K562 (cell line): ENCODE data around the gene KCNF1. TPM values are rescaled to one million over a fixed set of nuclear protein-coding genes. Genes with fewer than 3 reads are reported as not detected.

Experiments used
- ATAC-seq: fragments of 200-7000 bp; cut with Tn5 transposase; 3 replicates; pipeline ENCODE4 v1.9.1; 2020; ENCODE audit warnings: moderate library complexity
- BruUV-seq: library from RNA; stranded (reverse); fragments of 400-500 nt; replicated peaks from 2 replicates; lab custom pipeline; 2021; lab: Mats Ljungman, UMichigan
- CTCF ChIA-PET: fragments of 300-600 bp; formaldehyde crosslinking; extraction: SDS; loops from one replicate; lab custom pipeline; 2021; ENCODE audit warnings: low intra/inter-chr PET ratio; lab: Yijun Ruan, JAX
- POLR2A ChIA-PET: fragments of 300-600, 350-650 bp; sonication (Branson Sonifier 250); formaldehyde crosslinking; extraction: SDS; loops from one replicate; lab custom pipeline; 2021; ENCODE audit warnings: antibody characterized with exemption, inconsistent platforms; lab: Yijun Ruan, JAX
- DNase-seq, 4 experiments: peaks; one replicate each; pipeline versions ENCODE4 v3.0.0 to v3.0.0-alpha.2; 2011 to 2018; ENCODE audit warnings: low spot score in 3 of 4, mixed read lengths in 3 of 4; ENCODE audit errors: extremely low read depth in 1 of 4
- FAIRE-seq: peaks from 2 replicates; lab custom pipeline; 2011; peaks lifted over from hg19 to GRCh38; lab: Jason Lieb, UNC
- H2AFZ ChIP-seq: 2 replicates; pipeline ENCODE4 v1.6.0; 2011; ENCODE audit warnings: low read depth, low read length, control low read depth, inconsistent platforms
- H3K27ac ChIP-seq: fragments of 200-600 bp; 3 replicates; pipeline ENCODE4 v1.8.0; 2011; ENCODE audit warnings: low read depth, mild to moderate bottlenecking, control low read depth, inconsistent platforms, low read length, moderate library complexity, mixed read lengths; ENCODE audit errors: extremely low read depth
- H3K27me3 ChIP-seq, 2 experiments: fragments of 300-600 bp in 1 of 2; 2 replicates in 1 of 2; 3 replicates in 1 of 2; pipeline versions ENCODE4 v1.6.0 to v1.8.0; 2011; ENCODE audit warnings: inconsistent platforms in 2 of 2, low read length in 2 of 2, mild to moderate bottlenecking in 1 of 2, mixed read lengths in 1 of 2, moderate library complexity in 1 of 2; ENCODE audit not compliant: control insufficient read depth in 2 of 2, insufficient read depth in 2 of 2
- H3K36me3 ChIP-seq: fragments of 300-600 bp; 3 replicates; pipeline ENCODE4 v1.8.0; 2011; ENCODE audit warnings: mild to moderate bottlenecking, low read length, inconsistent platforms; ENCODE audit not compliant: control insufficient read depth, insufficient read depth
- H3K4me1 ChIP-seq, 2 experiments: fragments of 200-600 bp in 1 of 2; replicated peaks in 1 of 2; 2 replicates in 1 of 2; 3 replicates in 1 of 2; pipeline versions ENCODE4 v1.5.1 to v1.8.0; 2011; ENCODE audit warnings: inconsistent platforms in 2 of 2, low read length in 2 of 2, mild to moderate bottlenecking in 1 of 2, mixed read lengths in 1 of 2, moderate library complexity in 1 of 2; ENCODE audit not compliant: control insufficient read depth in 2 of 2, insufficient read depth in 2 of 2
- H3K4me2 ChIP-seq: 2 replicates; pipeline ENCODE4 v1.6.1; 2011; ENCODE audit warnings: low read length, control low read depth, inconsistent platforms, mixed read lengths; ENCODE audit not compliant: insufficient read depth
- H3K4me3 ChIP-seq: fragments of 200-600 bp; sonication (generic), shearing (Covaris generic); 2 replicates; pipeline ENCODE4 v1.5.1; 2016; ENCODE audit warnings: control low read depth, inconsistent platforms
- H3K79me2 ChIP-seq: fragments of 200-600 bp; 3 replicates; pipeline ENCODE4 v1.8.0; 2011; ENCODE audit warnings: low read length, inconsistent platforms; ENCODE audit not compliant: control insufficient read depth, insufficient read depth
- H3K9ac ChIP-seq, 2 experiments: 2 replicates each; pipeline versions ENCODE4 v1.6.0 to v1.6.1; 2011; ENCODE audit warnings: low read depth in 2 of 2, low read length in 2 of 2, control low read depth in 1 of 2, inconsistent platforms in 1 of 2, mild to moderate bottlenecking in 1 of 2, mixed read lengths in 1 of 2; ENCODE audit not compliant: insufficient read depth in 1 of 2
- H3K9me1 ChIP-seq: one replicate; pipeline ENCODE4 v1.6.0; 2011; ENCODE audit warnings: inconsistent platforms, mild to moderate bottlenecking, low read length, moderate library complexity; ENCODE audit not compliant: control insufficient read depth, insufficient read depth
- H3K9me3 ChIP-seq: replicated peaks from 2 replicates; pipeline ENCODE4 v1.5.1; 2011; ENCODE audit warnings: low read depth, low read length, inconsistent platforms; ENCODE audit not compliant: control insufficient read depth, insufficient read depth
- H4K20me1 ChIP-seq: replicated peaks from 2 replicates; pipeline ENCODE4 v1.6.1; 2011; ENCODE audit warnings: low read length, inconsistent platforms, mixed read lengths; ENCODE audit not compliant: control insufficient read depth, insufficient read depth
- CBX5 ChIP-seq: IDR thresholded peaks from 2 replicates; pipeline ENCODE4 v1.6.1; 2014; ENCODE audit warnings: low read depth, borderline replicate concordance
- E2F4 ChIP-seq: sonication (generic); formaldehyde crosslinking; IDR thresholded peaks from 2 replicates; pipeline ENCODE4 v1.8.0; 2022; ENCODE audit warnings: mild to moderate bottlenecking, low read depth, missing genetic modification reagents
- LEF1 ChIP-seq: fragments of 450-650 bp; IDR thresholded peaks from 2 replicates; pipeline ENCODE4 v1.6.1; 2016; ENCODE audit warnings: mild to moderate bottlenecking
- MBD2 ChIP-seq: sonication (generic); IDR thresholded peaks from 2 replicates; pipeline ENCODE4 v1.6.1; 2016; ENCODE audit warnings: low read depth, borderline replicate concordance
- NBN ChIP-seq: fragments of 450-650 bp; IDR thresholded peaks from 2 replicates; pipeline ENCODE4 v1.6.1; 2016; ENCODE audit warnings: low read depth, mild to moderate bottlenecking
- SAFB ChIP-seq: fragments of 200-400 bp; formaldehyde crosslinking; IDR thresholded peaks from 2 replicates; pipeline ENCODE4 v1.6.1; 2017; ENCODE audit warnings: low read depth, low read length, borderline replicate concordance
- ZNF197 ChIP-seq: fragments of 200-800 bp; sonication (Bioruptor generic); IDR thresholded peaks from 2 replicates; pipeline ENCODE4 v1.6.1; 2016; ENCODE audit warnings: low read depth, missing genetic modification characterization, missing compliant biosample characterization
- WGBS: fragments of 100-300 bp; shearing (Covaris generic); methylation state at CpG from one replicate; pipeline ENCODE4 v1.1.6; 2016; ENCODE audit warnings: low coverage, mixed read lengths; ENCODE audit not compliant: insufficient coverage; ENCODE audit errors: missing lambda C conversion rate; 5-methylcytosine and 5-hydroxymethylcytosine counted together
- in situ Hi-C: fragments of 300-500 bp; cut with MboI; formaldehyde crosslinking; loops from 4 replicates; pipeline ENCODE4 v1.15.0; 2018; ENCODE audit warnings: inconsistent platforms, mixed read lengths
- intact Hi-C: fragments of 100-400 bp; cut with micrococcal nuclease; formaldehyde crosslinking; loops from 2 replicates; pipeline ENCODE4 v1.14.2; 2022
- polyA plus RNA-seq, 8 experiments: library from polyadenylated mRNA; depleted of rRNA in 4 of 8; stranded (reverse) in 5 of 8; unstranded in 3 of 8; fragments of >200 nt; fragmentation: Nextera tagmentation in 2 of 8; fragmentation: Illumina TruSeq in 1 of 8; extraction: Ambion mirVana in 2 of 8; extraction: Trizol in 1 of 8; gene quantifications; 2 replicates each; pipeline versions ENCODE4 v1.2.1 to v1.2.3, GENCODE V29; 2011 to 2014; ENCODE audit warnings: inconsistent platforms in 1 of 8, missing spikeins in 1 of 8
- total RNA-seq, 7 experiments: library from RNA; depleted of rRNA in 6 of 7; stranded (reverse); fragments of >200 nt in 6 of 7; fragmentation: Illumina TruSeq in 2 of 7; extraction: Trizol in 2 of 7; gene quantifications; 2 replicates each; pipeline versions ENCODE4 v1.2.1 to v1.2.3, GENCODE V29; 2011 to 2021; ENCODE audit warnings: low replicate concordance in 1 of 7
- TF ChIP-seq, protein P1 (sequence below): fragments of 450-650 bp; IDR thresholded peaks from 2 replicates; pipeline ENCODE4 v1.7.0; 2016; ENCODE audit warnings: borderline replicate concordance

KCNF1 gene
- total and polyA plus RNA-seq, 9 of the 15 experiments (the other 6 are each of a cell fraction or from before 2014, with no cell fraction given), result not detected

- no peaks in the 10 kb centered on the region for H3K79me2 ChIP-seq
- peaks cover 24 to 53% of the 10 kb centered on the region in 2 experiments for H3K27me3 ChIP-seq
- H3K36me3 ChIP-seq, result no peaks in the 10 kb centered on the region
- ATAC-seq (no peak), FAIRE-seq (no peak), DNase-seq (no peak)
- no peak overlapping the region for H2AFZ ChIP-seq
- H3K4me2 ChIP-seq, result no peak overlapping the region
- no peak overlapping the region for H3K9ac ChIP-seq
- TF ChIP-seq ZNF197 (CRISPR knock-in tag), result no peak
- no peak for TF ChIP-seq LEF1
- TF ChIP-seq E2F4 (CRISPR knock-in tag), result no peak
- TF ChIP-seq NBN, result no peak
- TF ChIP-seq MBD2, result no peak
- no peak for TF ChIP-seq SAFB
- TF ChIP-seq, protein P1, sequence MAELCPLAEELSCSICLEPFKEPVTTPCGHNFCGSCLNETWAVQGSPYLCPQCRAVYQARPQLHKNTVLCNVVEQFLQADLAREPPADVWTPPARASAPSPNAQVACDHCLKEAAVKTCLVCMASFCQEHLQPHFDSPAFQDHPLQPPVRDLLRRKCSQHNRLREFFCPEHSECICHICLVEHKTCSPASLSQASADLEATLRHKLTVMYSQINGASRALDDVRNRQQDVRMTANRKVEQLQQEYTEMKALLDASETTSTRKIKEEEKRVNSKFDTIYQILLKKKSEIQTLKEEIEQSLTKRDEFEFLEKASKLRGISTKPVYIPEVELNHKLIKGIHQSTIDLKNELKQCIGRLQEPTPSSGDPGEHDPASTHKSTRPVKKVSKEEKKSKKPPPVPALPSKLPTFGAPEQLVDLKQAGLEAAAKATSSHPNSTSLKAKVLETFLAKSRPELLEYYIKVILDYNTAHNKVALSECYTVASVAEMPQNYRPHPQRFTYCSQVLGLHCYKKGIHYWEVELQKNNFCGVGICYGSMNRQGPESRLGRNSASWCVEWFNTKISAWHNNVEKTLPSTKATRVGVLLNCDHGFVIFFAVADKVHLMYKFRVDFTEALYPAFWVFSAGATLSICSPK, result no peak
- no peak for TF ChIP-seq CBX5
- in situ Hi-C loops (no loop called here), intact Hi-C loops (no loop called here)
- no peak overlapping the region for H3K27ac ChIP-seq
- H4K20me1 ChIP-seq, result no peaks in the 10 kb centered on the region
- no TSS peak for BruUV-seq
- no peaks in the 10 kb centered on the region for H3K9me3 ChIP-seq
- CTCF ChIA-PET, result no interaction called here
- POLR2A ChIA-PET, result interaction anchor here (0.7 kb wide), 1 partner anchor 24 kb away, joined by 3 read pairs; no protein-coding TSS in a partner anchor
- H3K9me1 ChIP-seq, result no peaks in the 10 kb centered on the region
- WGBS, result 8% methylated on average over 3 of the region's 3 CpGs
- H3K4me1 ChIP-seq, result peaks cover 0 to 4% of the 10 kb centered on the region in 2 experiments; a peak in 3 of 5 replicates
- H3K4me3 ChIP-seq, result no peak overlapping the region
These were observed 29.2 kb upstream of the KCNF1 start for GRCh38 chr2:10882568-10882967.
